GM12891 (cell line): ENCODE measurements around the gene MESP2.

Source experiments
- POLR2A ChIP-seq: IDR thresholded peaks from 2 replicates; pipeline ENCODE4 v1.6.1; 2011; ENCODE audit warnings: low read depth, low read length, control low read depth
- TAF1 ChIP-seq: IDR thresholded peaks from 2 replicates; pipeline ENCODE4 v1.6.1; 2011; ENCODE audit warnings: low read depth, low read length, control low read depth

- TF ChIP-seq POLR2A (no peak), TAF1 (no peak)
These were observed 24.4 kb upstream of the MESP2 start for GRCh38 chr15:89751748-89752147.
